ENCODE results near the gene DNAJB14. TPM values are rescaled to one million over a fixed set of nuclear protein-coding genes. Genes with fewer than 3 reads are reported as not detected.

Gene DNAJB14
- total RNA-seq, 1 experiment from 2014 or later, result 41.0 TPM

- no peak overlapping the region for H3K18ac ChIP-seq (ENCODE audit: insufficient read length, low read depth, low read length)
- Mint-ChIP-seq H3K27ac (no peak overlapping the region), H3K4me1 (no peaks in the 10 kb centered on the region), H3K9me3 (no peaks in the 10 kb centered on the region), H3K36me3 (ENCODE audit: insufficient read depth in 1 of 3, low read depth in 3 of 3) (peaks cover 12 to 26% (median 26%) of the 10 kb centered on the region in 3 experiments; a peak in 5 of 7 replicates), H3K27me3 (ENCODE audit: low read depth) (no peaks in the 10 kb centered on the region), H3K4me3 (no peak overlapping the region; a peak in 1 of 5 replicates)
- no peak overlapping the region for H2BK15ac ChIP-seq (ENCODE audit: low read depth, low read length)
- no peak overlapping the region for H2BK5ac ChIP-seq (ENCODE audit: insufficient read length, low read length)
- H4K91ac ChIP-seq (ENCODE audit: insufficient read length, low read depth, low read length), result no peak overlapping the region
- H3K23me2 ChIP-seq (ENCODE audit: insufficient read length, low read depth, low read length, poor library complexity, severe bottlenecking), result no peaks in the 10 kb centered on the region
- TF ChIP-seq CTCF (conservative IDR thresholded peaks at IDR 0.05), result no peak
- no peak overlapping the region for H2AK5ac ChIP-seq (ENCODE audit: insufficient read length, low read length)
- no peak overlapping the region for H3K14ac ChIP-seq (ENCODE audit: insufficient read depth, low read length)
- H3K27ac ChIP-seq (ENCODE audit: insufficient read length, low read depth, low read length), result no peak overlapping the region
- no peaks in the 10 kb centered on the region for H3K4me1 ChIP-seq (ENCODE audit: insufficient read depth, low read length)
- H3K79me1 ChIP-seq (ENCODE audit: insufficient read depth, low read depth, low read length, poor library complexity, severe bottlenecking), result no peaks in the 10 kb centered on the region
- H3K27me3 ChIP-seq (ENCODE audit: insufficient read depth, low read length), result no peaks in the 10 kb centered on the region
- no peaks in the 10 kb centered on the region; the same call in 1 of the 2 replicates for H3K79me2 ChIP-seq (ENCODE audit: insufficient read depth, low read length)
- H4K5ac ChIP-seq (ENCODE audit: insufficient read length, low read depth, low read length), result no peak overlapping the region
- H2AFZ ChIP-seq (ENCODE audit: low read length), result no peak overlapping the region
- no peak overlapping the region for H3K9ac ChIP-seq (ENCODE audit: extremely low read depth, insufficient read length, low read length)
- no peak overlapping the region for H2BK120ac ChIP-seq (ENCODE audit: low read depth, low read length, poor library complexity, severe bottlenecking)
- no peak overlapping the region for H3T11ph ChIP-seq (ENCODE audit: low read length)
- H3K4ac ChIP-seq (ENCODE audit: low read depth, low read length), result no peak overlapping the region
- H3K56ac ChIP-seq (ENCODE audit: insufficient read length, low read depth, low read length), result no peak overlapping the region
- H4K8ac ChIP-seq (replicated peaks; ENCODE audit: insufficient read length, low read depth, low read length), result no peak overlapping the region
- no peaks in the 10 kb centered on the region for H3K9me3 ChIP-seq (ENCODE audit: control insufficient read depth, low read depth, low read length)
- H4K20me1 ChIP-seq (ENCODE audit: control insufficient read depth, insufficient read depth, insufficient read length), result no peaks in the 10 kb centered on the region
- WGBS (ENCODE audit: extremely low coverage, insufficient read length, low lambda C conversion rate), result no CpG with 5 or more reads among the region's 3 CpGs
- H2BK20ac ChIP-seq (ENCODE audit: low read depth, low read length, poor library complexity, severe bottlenecking), result no peak overlapping the region
- no peak for DNase-seq
- no peak overlapping the region for H2BK12ac ChIP-seq (ENCODE audit: insufficient read length, low read depth, low read length)
- no peak overlapping the region for H3K23ac ChIP-seq (ENCODE audit: insufficient read length, low read depth, low read length)
- H3K4me2 ChIP-seq (ENCODE audit: insufficient read depth, insufficient read length, low read length), result no peak overlapping the region
These were observed 25.2 kb downstream of the DNAJB14 start for GRCh38 chr4:99921174-99921573.
